Activated CD4-positive, alpha-beta T cell treated with anti-CD3 and anti-CD28 coated beads, Interleukin-2, amount 50 U/mL, for 1 hour (primary cell): ENCODE data around the gene YIF1B.
"Not testable (repeated sequence)": the region's sequence is repeated elsewhere in the genome, so short reads cannot be mapped to it uniquely, and the experiment has no call there.

Experiments
- DNase-seq: peaks from one replicate; pipeline ENCODE4 v3.0.0-alpha.2; 2020

YIF1B gene

GRCh38 chr19:38270587-38271167 lies 45.1 kb downstream of the YIF1B start:
- no peak for DNase-seq

GRCh38 chr19:38268539-38268938 lies 47.2 kb downstream of the YIF1B start:
- no peak for DNase-seq

- no peak for DNase-seq
Measured at GRCh38 chr19:38267761-38268483, 47.8 kb downstream of the YIF1B start.

GRCh38 chr19:38266981-38267597 lies 48.7 kb downstream of the YIF1B start:
- no peak for DNase-seq

GRCh38 chr19:38265921-38266429 lies 49.8 kb downstream of the YIF1B start:
- DNase-seq = no peak

GRCh38 chr19:38265213-38265861 lies 50.4 kb downstream of the YIF1B start:
- no peak for DNase-seq

- DNase-seq = peak; percentile 45
Measured at GRCh38 chr19:38264486-38265212, 51.1 kb downstream of the YIF1B start, which contains the start of gene SPINT2. SPINT2 (plus strand) TSS chr19:38264573; CDS start chr19:38264893, 320 bp downstream.

- DNase-seq = peak; percentile 77
Measured at GRCh38 chr19:38263689-38264485, 51.9 kb downstream of the YIF1B start.

- DNase-seq = no peak
Measured at GRCh38 chr19:38262585-38263268, 53.0 kb downstream of the YIF1B start.

GRCh38 chr19:38261942-38262341 lies 53.8 kb downstream of the YIF1B start:
- not testable (repeated sequence) for DNase-seq

GRCh38 chr19:38255383-38256014 lies 60.2 kb downstream of the YIF1B start:
- DNase-seq = no peak

- DNase-seq = no peak
Measured at GRCh38 chr19:38253788-38254187, 62.0 kb downstream of the YIF1B start.
